ENCODE measurements around the gene MKNK1.

GRCh38 chr1:46524843-46525242 lies 79.2 kb downstream of the MKNK1 start:
- TF ChIP-seq CTCF (IDR thresholded peaks at IDR 0.05) (no peak), ZFX (IDR thresholded peaks at IDR 0.05; ENCODE audit: borderline replicate concordance) (no peak)
